SK-N-SH (cell line): Measurements from ENCODE around the gene OR9K2. TPM values are rescaled to one million over a fixed set of nuclear protein-coding genes. Genes with fewer than 3 reads are reported as not detected.

Experiments used
- CTCF ChIA-PET: fragments of 300-600, 350-600 bp; formaldehyde crosslinking; extraction: SDS; loops from one replicate; lab custom pipeline; 2021; lab: Yijun Ruan, JAX
- POLR2A ChIA-PET: fragments of 350-600 bp; sonication (Branson Sonifier 250); formaldehyde crosslinking; extraction: SDS; loops from one replicate; lab custom pipeline; 2020; ENCODE audit warnings: antibody characterized with exemption, inconsistent platforms; lab: Yijun Ruan, JAX
- DNase-seq: peaks from one replicate; pipeline ENCODE4 v3.0.0; 2012
- H2AFZ ChIP-seq: fragments of 200-600 bp; sonication (generic); 2 replicates; pipeline ENCODE4 v1.8.1; 2016; ENCODE audit warnings: antibody characterized with exemption, mild to moderate bottlenecking, low read depth
- H3F3A ChIP-seq: fragments of 200-600 bp; sonication (generic); replicated peaks from 2 replicates; pipeline ENCODE3; 2016; ENCODE audit warnings: antibody characterized with exemption, mild to moderate bottlenecking; ENCODE audit not compliant: insufficient read depth
- H3K27ac ChIP-seq, 2 experiments: fragments of 200-500 bp in 1 of 2; fragments of 200-600 bp in 1 of 2; sonication (Bioruptor generic) in 1 of 2; sonication (generic), shearing (Covaris generic) in 1 of 2; 2 replicates each; pipeline versions ENCODE4 v1.5.1 to v1.6.1; 2014 to 2016; ENCODE audit warnings: low read depth in 2 of 2, inconsistent platforms in 1 of 2, low read length in 1 of 2, mild to moderate bottlenecking in 1 of 2, mixed read lengths in 1 of 2
- H3K27me3 ChIP-seq: fragments of 200-600 bp; sonication (generic), shearing (Covaris generic); 2 replicates; pipeline ENCODE4 v1.6.1; 2016; ENCODE audit warnings: mixed run types; ENCODE audit not compliant: insufficient read depth
- H3K36me3 ChIP-seq, 2 experiments: fragments of 200-500 bp in 1 of 2; fragments of 200-600 bp in 1 of 2; sonication (Bioruptor generic) in 1 of 2; sonication (generic) in 1 of 2; replicated peaks in 1 of 2; 2 replicates each; pipeline versions ENCODE3 to v1.5.1; 2014 to 2016; ENCODE audit warnings: low read length in 1 of 2, mild to moderate bottlenecking in 1 of 2; ENCODE audit not compliant: insufficient read depth in 2 of 2, control insufficient read depth in 1 of 2
- H3K4me1 ChIP-seq, 2 experiments: fragments of 200-500 bp in 1 of 2; fragments of 200-600 bp in 1 of 2; sonication (Bioruptor generic) in 1 of 2; sonication (generic), shearing (Covaris generic) in 1 of 2; 2 replicates each; pipeline versions ENCODE4 v1.5.1 to v1.6.1; 2014 to 2016; ENCODE audit warnings: low read depth in 1 of 2, low read length in 1 of 2, mixed run types in 1 of 2; ENCODE audit not compliant: insufficient read depth in 2 of 2, control insufficient read depth in 1 of 2
- H3K4me2 ChIP-seq: fragments of 200-600 bp; sonication (generic), shearing (Covaris generic); 2 replicates; pipeline ENCODE4 v1.6.1; 2017; ENCODE audit warnings: mixed run types
- H3K4me3 ChIP-seq, 2 experiments: fragments of 200-500 bp in 1 of 2; fragments of 200-600 bp in 1 of 2; sonication (Bioruptor generic) in 1 of 2; sonication (generic), shearing (Covaris generic) in 1 of 2; 2 replicates each; pipeline versions ENCODE4 v1.5.1 to v1.8.1; 2014 to 2016; ENCODE audit warnings: low read depth in 2 of 2, inconsistent platforms in 1 of 2, low read length in 1 of 2, mild to moderate bottlenecking in 1 of 2, mixed read lengths in 1 of 2, moderate library complexity in 1 of 2
- H3K79me2 ChIP-seq: fragments of 200-600 bp; sonication (generic); 2 replicates; pipeline ENCODE4 v1.8.1; 2017; ENCODE audit warnings: mild to moderate bottlenecking; ENCODE audit not compliant: insufficient read depth
- H3K9ac ChIP-seq: fragments of 200-600 bp; sonication (generic); 2 replicates; pipeline ENCODE4 v1.6.1; 2017; ENCODE audit warnings: mixed run types
- H3K9me2 ChIP-seq: fragments of 200-600 bp; sonication (generic); 2 replicates; pipeline ENCODE4 v1.6.1; 2017; ENCODE audit warnings: mixed run types
- H3K9me3 ChIP-seq: fragments of 200-600 bp; sonication (generic); 2 replicates; pipeline ENCODE4 v1.6.1; 2017; ENCODE audit warnings: mixed run types, mild to moderate bottlenecking, moderate library complexity
- H4K20me1 ChIP-seq: fragments of 200-600 bp; sonication (generic); 2 replicates; pipeline ENCODE4 v1.6.1; 2017; ENCODE audit warnings: mild to moderate bottlenecking, mixed run types; ENCODE audit not compliant: insufficient read depth
- EP300 ChIP-seq, 2 experiments: IDR thresholded peaks; 2 replicates each; pipeline versions ENCODE4 v1.4.0 to v1.6.1; 2012; ENCODE audit warnings: borderline replicate concordance in 1 of 2, low read depth in 1 of 2, low read length in 1 of 2
- EZH2phosphoT487 ChIP-seq: fragments of 200-600 bp; sonication (generic); IDR thresholded peaks from 2 replicates; pipeline ENCODE4 v1.6.1; 2017; ENCODE audit warnings: low read depth, mixed run types, mild to moderate bottlenecking, antibody characterized with exemption, moderate library complexity, borderline replicate concordance
- GATA2 ChIP-seq: sonication (generic); formaldehyde crosslinking; IDR thresholded peaks from 2 replicates; pipeline ENCODE4 v1.5.0; 2020; ENCODE audit warnings: mild to moderate bottlenecking, missing genetic modification reagents
- MXI1 ChIP-seq: IDR thresholded peaks from 2 replicates; pipeline ENCODE4 v1.6.1; 2012; ENCODE audit warnings: mild to moderate bottlenecking, low read depth, low read length, improper control_type of control experiment
- NRF1 ChIP-seq: IDR thresholded peaks from 2 replicates; pipeline ENCODE4 v1.6.1; 2012; ENCODE audit warnings: low read depth, mild to moderate bottlenecking, low read length
- RFX5 ChIP-seq: IDR thresholded peaks from 2 replicates; pipeline ENCODE4 v1.6.1; 2012; ENCODE audit warnings: mild to moderate bottlenecking, improper control_type of control experiment, low read length
- RXRA ChIP-seq: IDR thresholded peaks from 2 replicates; pipeline ENCODE4 v1.4.0; 2012; ENCODE audit warnings: low read depth, mild to moderate bottlenecking, borderline replicate concordance
- TCF12 ChIP-seq: IDR thresholded peaks from 2 replicates; pipeline ENCODE4 v1.4.0; 2012
- WGBS: methylation state at CpG from one replicate; pipeline ENCODE4 v1.1.6; 2017; ENCODE audit warnings: low lambda C conversion rate; 5-methylcytosine and 5-hydroxymethylcytosine counted together
- polyA plus RNA-seq, 3 experiments: library from polyadenylated mRNA; depleted of rRNA; stranded (reverse); fragments of >200 nt; gene quantifications; 2 replicates each; pipeline ENCODE4 v1.2.3, GENCODE V29; 2012
- TF ChIP-seq, protein P1 (sequence below): fragments of 150-350 bp; IDR thresholded peaks from 2 replicates; pipeline ENCODE4 v1.6.1; 2016; ENCODE audit warnings: mild to moderate bottlenecking, low read depth, low read length
- TF ChIP-seq, protein P2 (sequence below): IDR thresholded peaks from 2 replicates; pipeline ENCODE4 v1.4.0; 2012; ENCODE audit warnings: low read depth
- TF ChIP-seq, protein P3 (sequence below): IDR thresholded peaks from 2 replicates; pipeline ENCODE4 v1.4.0; 2012; ENCODE audit warnings: low read depth, borderline replicate concordance

The OR9K2 gene
- polyA plus RNA-seq, 1 of the 3 experiments (the other 2 are of a cell fraction), result not detected

DNA sequence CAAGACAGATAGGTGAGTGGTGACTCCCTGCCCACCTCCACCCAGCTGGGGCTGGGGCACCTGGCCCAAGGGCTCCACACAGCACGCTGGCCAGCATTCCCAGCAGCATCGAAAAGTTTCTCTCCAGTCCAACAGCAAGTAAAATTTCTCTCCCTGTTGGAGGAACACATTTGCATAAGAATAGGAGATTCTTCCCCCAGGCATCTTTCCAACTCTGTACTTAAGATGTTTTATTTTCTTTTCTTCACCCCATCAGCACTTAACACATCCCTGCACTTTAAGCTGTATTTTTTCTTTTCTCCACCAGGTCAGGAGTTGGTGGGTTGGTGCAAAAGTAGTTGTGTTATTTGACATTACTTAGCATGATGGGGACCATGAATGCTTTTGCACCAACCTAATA, 47.2 kb downstream of the OR9K2 start:
- H3K4me3 ChIP-seq, result no peak overlapping the region
- H3K36me3 ChIP-seq, result no peaks in the 10 kb centered on the region
- no peaks in the 10 kb centered on the region for H3K79me2 ChIP-seq
- WGBS, result 0% methylated on average over 2 of the region's 2 CpGs
- no peaks in the 10 kb centered on the region for H3K4me1 ChIP-seq
- no peak for TF ChIP-seq RFX5
- TF ChIP-seq MXI1, result no peak
- no peak for TF ChIP-seq EZH2phosphoT487
- TF ChIP-seq NRF1, result no peak
- TF ChIP-seq, protein P1, sequence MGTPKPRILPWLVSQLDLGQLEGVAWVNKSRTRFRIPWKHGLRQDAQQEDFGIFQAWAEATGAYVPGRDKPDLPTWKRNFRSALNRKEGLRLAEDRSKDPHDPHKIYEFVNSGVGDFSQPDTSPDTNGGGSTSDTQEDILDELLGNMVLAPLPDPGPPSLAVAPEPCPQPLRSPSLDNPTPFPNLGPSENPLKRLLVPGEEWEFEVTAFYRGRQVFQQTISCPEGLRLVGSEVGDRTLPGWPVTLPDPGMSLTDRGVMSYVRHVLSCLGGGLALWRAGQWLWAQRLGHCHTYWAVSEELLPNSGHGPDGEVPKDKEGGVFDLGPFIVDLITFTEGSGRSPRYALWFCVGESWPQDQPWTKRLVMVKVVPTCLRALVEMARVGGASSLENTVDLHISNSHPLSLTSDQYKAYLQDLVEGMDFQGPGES, result no peak
- no peak for TF ChIP-seq TCF12
- TF ChIP-seq EP300 (IDR thresholded peaks at IDR 0.05; ENCODE audit: borderline replicate concordance in 1 of 2, low read depth in 1 of 2, low read length in 1 of 2), result no peak
- TF ChIP-seq, protein P2, sequence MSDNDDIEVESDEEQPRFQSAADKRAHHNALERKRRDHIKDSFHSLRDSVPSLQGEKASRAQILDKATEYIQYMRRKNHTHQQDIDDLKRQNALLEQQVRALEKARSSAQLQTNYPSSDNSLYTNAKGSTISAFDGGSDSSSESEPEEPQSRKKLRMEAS, result no peak
- no peak for TF ChIP-seq RXRA
- TF ChIP-seq, protein P3, sequence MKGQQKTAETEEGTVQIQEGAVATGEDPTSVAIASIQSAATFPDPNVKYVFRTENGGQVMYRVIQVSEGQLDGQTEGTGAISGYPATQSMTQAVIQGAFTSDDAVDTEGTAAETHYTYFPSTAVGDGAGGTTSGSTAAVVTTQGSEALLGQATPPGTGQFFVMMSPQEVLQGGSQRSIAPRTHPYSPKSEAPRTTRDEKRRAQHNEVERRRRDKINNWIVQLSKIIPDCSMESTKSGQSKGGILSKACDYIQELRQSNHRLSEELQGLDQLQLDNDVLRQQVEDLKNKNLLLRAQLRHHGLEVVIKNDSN, result no peak
- no peak for TF ChIP-seq GATA2
- H3K9ac ChIP-seq, result no peak overlapping the region
- H3K27ac ChIP-seq, result no peak overlapping the region
- H3K9me3 ChIP-seq, result no peaks in the 10 kb centered on the region
- H3K4me2 ChIP-seq, result no peak overlapping the region
- CTCF ChIA-PET, result interaction anchor here (0.6 kb wide), 1 partner anchor 38 kb away, joined by 3 read pairs; no protein-coding TSS in a partner anchor
- POLR2A ChIA-PET, result no interaction called here
- no peak overlapping the region for H2AFZ ChIP-seq
- no peak for DNase-seq
- H3F3A ChIP-seq, result no peaks in the 10 kb centered on the region
- H3K27me3 ChIP-seq, result 0 out of 2 replicates have a peak, but pooled peaks cover 7% of the 10 kb centered on the region
- H4K20me1 ChIP-seq, result no peaks in the 10 kb centered on the region
- H3K9me2 ChIP-seq, result peaks cover 2% of the 10 kb centered on the region; the same call in 1 of the 2 replicates

Other genes with a start within 250 kb of the OR9K2 start
- not detected in 2 replicates for gene TESPA1, start 141.6 kb upstream of the OR9K2 start, polyA plus RNA-seq (2012; rRNA removed)
- not detected in 2 replicates for gene NEUROD4, start 106.4 kb upstream of the OR9K2 start, polyA plus RNA-seq (2012; rRNA removed)
- gene OR10A7, start 94.6 kb downstream of the OR9K2 start, polyA plus RNA-seq (2012; rRNA removed), result not detected in 2 replicates
- not detected in 2 replicates for gene OR6C74, start 118.2 kb downstream of the OR9K2 start, polyA plus RNA-seq (2012; rRNA removed)
- not detected in 2 replicates for gene OR6C6, start 170.2 kb downstream of the OR9K2 start, polyA plus RNA-seq (2012; rRNA removed)
- not detected in 2 replicates for gene OR6C1, start 187.9 kb downstream of the OR9K2 start, polyA plus RNA-seq (2012; rRNA removed)
- not detected in 2 replicates for gene OR6C3, start 204.3 kb downstream of the OR9K2 start, polyA plus RNA-seq (2012; rRNA removed)
- not detected in 2 replicates for gene OR6C75, start 236.6 kb downstream of the OR9K2 start, polyA plus RNA-seq (2012; rRNA removed)